K562 (cell line): ENCODE measurements around the gene MAP1LC3A. TPM values are rescaled to one million over a fixed set of nuclear protein-coding genes. Genes with fewer than 3 reads are reported as not detected.

ENCODE experiments used
- ATAC-seq: fragments of 200-7000 bp; cut with Tn5 transposase; 3 replicates; pipeline ENCODE4 v1.9.1; 2020; ENCODE audit warnings: moderate library complexity
- BruUV-seq: library from RNA; stranded (reverse); fragments of 400-500 nt; replicated peaks from 2 replicates; lab custom pipeline; 2021; lab: Mats Ljungman, UMichigan
- CTCF ChIA-PET: fragments of 300-600 bp; formaldehyde crosslinking; extraction: SDS; loops from one replicate; lab custom pipeline; 2021; ENCODE audit warnings: low intra/inter-chr PET ratio; lab: Yijun Ruan, JAX
- POLR2A ChIA-PET: fragments of 300-600, 350-650 bp; sonication (Branson Sonifier 250); formaldehyde crosslinking; extraction: SDS; loops from one replicate; lab custom pipeline; 2021; ENCODE audit warnings: antibody characterized with exemption, inconsistent platforms; lab: Yijun Ruan, JAX
- DNase-seq, 4 experiments: peaks; one replicate each; pipeline versions ENCODE4 v3.0.0 to v3.0.0-alpha.2; 2011 to 2018; ENCODE audit warnings: low spot score in 3 of 4, mixed read lengths in 3 of 4; ENCODE audit errors: extremely low read depth in 1 of 4
- FAIRE-seq: peaks from 2 replicates; lab custom pipeline; 2011; peaks lifted over from hg19 to GRCh38; lab: Jason Lieb, UNC
- H2AFZ ChIP-seq: 2 replicates; pipeline ENCODE4 v1.6.0; 2011; ENCODE audit warnings: low read depth, low read length, control low read depth, inconsistent platforms
- H3K27ac ChIP-seq: fragments of 200-600 bp; 3 replicates; pipeline ENCODE4 v1.8.0; 2011; ENCODE audit warnings: low read depth, mild to moderate bottlenecking, control low read depth, inconsistent platforms, low read length, moderate library complexity, mixed read lengths; ENCODE audit errors: extremely low read depth
- H3K27me3 ChIP-seq, 2 experiments: fragments of 300-600 bp in 1 of 2; 2 replicates in 1 of 2; 3 replicates in 1 of 2; pipeline versions ENCODE4 v1.6.0 to v1.8.0; 2011; ENCODE audit warnings: inconsistent platforms in 2 of 2, low read length in 2 of 2, mild to moderate bottlenecking in 1 of 2, mixed read lengths in 1 of 2, moderate library complexity in 1 of 2; ENCODE audit not compliant: control insufficient read depth in 2 of 2, insufficient read depth in 2 of 2
- H3K36me3 ChIP-seq: fragments of 300-600 bp; 3 replicates; pipeline ENCODE4 v1.8.0; 2011; ENCODE audit warnings: mild to moderate bottlenecking, low read length, inconsistent platforms; ENCODE audit not compliant: control insufficient read depth, insufficient read depth
- H3K4me1 ChIP-seq, 2 experiments: fragments of 200-600 bp in 1 of 2; replicated peaks in 1 of 2; 2 replicates in 1 of 2; 3 replicates in 1 of 2; pipeline versions ENCODE4 v1.5.1 to v1.8.0; 2011; ENCODE audit warnings: inconsistent platforms in 2 of 2, low read length in 2 of 2, mild to moderate bottlenecking in 1 of 2, mixed read lengths in 1 of 2, moderate library complexity in 1 of 2; ENCODE audit not compliant: control insufficient read depth in 2 of 2, insufficient read depth in 2 of 2
- H3K4me2 ChIP-seq: 2 replicates; pipeline ENCODE4 v1.6.1; 2011; ENCODE audit warnings: low read length, control low read depth, inconsistent platforms, mixed read lengths; ENCODE audit not compliant: insufficient read depth
- H3K4me3 ChIP-seq: fragments of 200-600 bp; sonication (generic), shearing (Covaris generic); 2 replicates; pipeline ENCODE4 v1.5.1; 2016; ENCODE audit warnings: control low read depth, inconsistent platforms
- H3K79me2 ChIP-seq: fragments of 200-600 bp; 3 replicates; pipeline ENCODE4 v1.8.0; 2011; ENCODE audit warnings: low read length, inconsistent platforms; ENCODE audit not compliant: control insufficient read depth, insufficient read depth
- H3K9ac ChIP-seq, 2 experiments: 2 replicates each; pipeline versions ENCODE4 v1.6.0 to v1.6.1; 2011; ENCODE audit warnings: low read depth in 2 of 2, low read length in 2 of 2, control low read depth in 1 of 2, inconsistent platforms in 1 of 2, mild to moderate bottlenecking in 1 of 2, mixed read lengths in 1 of 2; ENCODE audit not compliant: insufficient read depth in 1 of 2
- H3K9me1 ChIP-seq: one replicate; pipeline ENCODE4 v1.6.0; 2011; ENCODE audit warnings: inconsistent platforms, mild to moderate bottlenecking, low read length, moderate library complexity; ENCODE audit not compliant: control insufficient read depth, insufficient read depth
- H3K9me3 ChIP-seq: replicated peaks from 2 replicates; pipeline ENCODE4 v1.5.1; 2011; ENCODE audit warnings: low read depth, low read length, inconsistent platforms; ENCODE audit not compliant: control insufficient read depth, insufficient read depth
- H4K20me1 ChIP-seq: replicated peaks from 2 replicates; pipeline ENCODE4 v1.6.1; 2011; ENCODE audit warnings: low read length, inconsistent platforms, mixed read lengths; ENCODE audit not compliant: control insufficient read depth, insufficient read depth
- AFF1 ChIP-seq, 2 experiments: fragments of 450-650 bp; IDR thresholded peaks; 2 replicates each; pipeline ENCODE4 v1.6.1; 2018; ENCODE audit warnings: mild to moderate bottlenecking in 2 of 2, low read depth in 1 of 2; ENCODE audit not compliant: partially characterized antibody in 2 of 2
- ETV6 ChIP-seq, 3 experiments: fragments of 150-350 bp in 1 of 3; sonication (generic) in 1 of 3; formaldehyde crosslinking in 1 of 3; IDR thresholded peaks; 2 replicates each; pipeline versions ENCODE4 v1.6.1 to v1.8.0; 2014 to 2022; ENCODE audit warnings: borderline replicate concordance in 2 of 3, low read depth in 2 of 3, antibody characterized with exemption in 1 of 3, low read length in 1 of 3, mild to moderate bottlenecking in 1 of 3, missing genetic modification reagents in 1 of 3
- GABPA ChIP-seq: fragments of 200-800 bp; sonication (Bioruptor generic); conservative IDR thresholded peaks from 2 replicates; pipeline ENCODE4 v1.6.1; 2016; ENCODE audit warnings: low read depth, missing genetic modification characterization, missing compliant biosample characterization
- NEUROD1 ChIP-seq: fragments of 150-350 bp; IDR thresholded peaks from 2 replicates; pipeline ENCODE4 v1.6.1; 2014; ENCODE audit warnings: borderline replicate concordance, low read length, low read depth; ENCODE audit not compliant: partially characterized antibody
- SMC3 ChIP-seq: conservative IDR thresholded peaks from 2 replicates; pipeline ENCODE4 v1.6.1; 2011; ENCODE audit warnings: low read depth, low read length, improper control_type of control experiment; ENCODE audit not compliant: insufficient read depth
- ZSCAN29 ChIP-seq: fragments of 450-650 bp; IDR thresholded peaks from 2 replicates; pipeline ENCODE4 v1.6.1; 2017
- WGBS: fragments of 100-300 bp; shearing (Covaris generic); methylation state at CpG from one replicate; pipeline ENCODE4 v1.1.6; 2016; ENCODE audit warnings: low coverage, mixed read lengths; ENCODE audit not compliant: insufficient coverage; ENCODE audit errors: missing lambda C conversion rate; 5-methylcytosine and 5-hydroxymethylcytosine counted together
- in situ Hi-C: fragments of 300-500 bp; cut with MboI; formaldehyde crosslinking; loops from 4 replicates; pipeline ENCODE4 v1.15.0; 2018; ENCODE audit warnings: inconsistent platforms, mixed read lengths
- intact Hi-C: fragments of 100-400 bp; cut with micrococcal nuclease; formaldehyde crosslinking; loops from 2 replicates; pipeline ENCODE4 v1.14.2; 2022
- polyA plus RNA-seq, 8 experiments: library from polyadenylated mRNA; depleted of rRNA in 4 of 8; stranded (reverse) in 5 of 8; unstranded in 3 of 8; fragments of >200 nt; fragmentation: Nextera tagmentation in 2 of 8; fragmentation: Illumina TruSeq in 1 of 8; extraction: Ambion mirVana in 2 of 8; extraction: Trizol in 1 of 8; gene quantifications; 2 replicates each; pipeline versions ENCODE4 v1.2.1 to v1.2.3, GENCODE V29; 2011 to 2014; ENCODE audit warnings: inconsistent platforms in 1 of 8, missing spikeins in 1 of 8
- total RNA-seq, 7 experiments: library from RNA; depleted of rRNA in 6 of 7; stranded (reverse); fragments of >200 nt in 6 of 7; fragmentation: Illumina TruSeq in 2 of 7; extraction: Trizol in 2 of 7; gene quantifications; 2 replicates each; pipeline versions ENCODE4 v1.2.1 to v1.2.3, GENCODE V29; 2011 to 2021; ENCODE audit warnings: low replicate concordance in 1 of 7

MAP1LC3A gene
- total and polyA plus RNA-seq, 9 of the 15 experiments (the other 6 are each of a cell fraction or from before 2014, with no cell fraction given), result 0.27 to 0.38 TPM; not detected in 7

DNA sequence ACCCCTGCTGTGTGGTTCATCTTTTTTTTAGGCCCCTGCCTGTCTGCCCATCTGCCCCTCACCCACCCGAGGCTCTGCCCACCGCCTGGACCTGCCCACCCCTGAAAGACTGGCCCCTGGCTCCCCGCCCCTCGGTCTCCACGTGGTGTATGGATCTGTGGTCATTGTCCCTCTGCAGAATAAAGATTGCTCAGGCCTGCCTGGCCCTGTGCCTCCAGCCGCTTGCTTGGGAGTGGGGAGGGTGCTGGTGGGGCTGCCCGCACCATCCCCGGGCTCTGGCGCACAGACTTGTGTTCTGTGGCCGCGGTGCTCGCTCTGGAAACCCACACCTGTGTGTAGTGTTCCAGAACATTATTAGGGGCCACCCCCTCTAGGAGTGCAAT is 1.6 kb downstream of the MAP1LC3A start:
- Histone ChIP-seq H3K4me3 (no peak overlapping the region), H3K9me3 (no peaks in the 10 kb centered on the region), H3K4me1 (peaks cover 0 to 19% of the 10 kb centered on the region in 2 experiments; a peak in 2 of 5 replicates), H3K27me3 (no peaks in the 10 kb centered on the region), H4K20me1 (no peaks in the 10 kb centered on the region), H3K36me3 (peaks cover 11% of the 10 kb centered on the region; the same call in 1 of the 3 replicates), H3K79me2 (no peaks in the 10 kb centered on the region), H3K9ac (no peak overlapping the region), H3K4me2 (no peak overlapping the region)
- in situ Hi-C loops, result no loop called here
- DNase-seq, result no peak
- no TSS peak for BruUV-seq
- no peak for FAIRE-seq
- CTCF ChIA-PET, result no interaction called here
- POLR2A ChIA-PET, result no interaction called here
- TF ChIP-seq NEUROD1, result no peak
- no peak for TF ChIP-seq ETV6 (IDR thresholded peaks at IDR 0.05; ENCODE audit: borderline replicate concordance in 1 of 2, low read depth in 2 of 2, low read length in 1 of 2)
- TF ChIP-seq ETV6 (CRISPR knock-in tag; IDR thresholded peaks at IDR 0.05; ENCODE audit: borderline replicate concordance), result no peak
- TF ChIP-seq AFF1 (IDR thresholded peaks at IDR 0.05; ENCODE audit: low read depth in 1 of 2, partially characterized antibody in 2 of 2), result no peak
- no peak for TF ChIP-seq GABPA (tag)
- TF ChIP-seq ZSCAN29, result no peak
- no peak for TF ChIP-seq SMC3
- TF ChIP-seq, all 486 proteins: peak for 0
- no peaks in the 10 kb centered on the region for H3K9me1 ChIP-seq
- WGBS, result 86% methylated on average over 9 of the region's 12 CpGs
- intact Hi-C loops, result no loop called here
- no peak overlapping the region for H3K27ac ChIP-seq
- no peak overlapping the region for H2AFZ ChIP-seq
- ATAC-seq, result no peak
